HG02884 (cell line): ENCODE results near the gene DLGAP4.

Source experiments
- ATAC-seq: cut with Tn5 transposase; IDR thresholded peaks from one replicate; pipeline ENCODE4 v1.9.1; 2021; ENCODE audit warnings: mild to moderate bottlenecking, moderate library complexity; ENCODE audit not compliant: unreplicated experiment

DLGAP4 gene

DNA sequence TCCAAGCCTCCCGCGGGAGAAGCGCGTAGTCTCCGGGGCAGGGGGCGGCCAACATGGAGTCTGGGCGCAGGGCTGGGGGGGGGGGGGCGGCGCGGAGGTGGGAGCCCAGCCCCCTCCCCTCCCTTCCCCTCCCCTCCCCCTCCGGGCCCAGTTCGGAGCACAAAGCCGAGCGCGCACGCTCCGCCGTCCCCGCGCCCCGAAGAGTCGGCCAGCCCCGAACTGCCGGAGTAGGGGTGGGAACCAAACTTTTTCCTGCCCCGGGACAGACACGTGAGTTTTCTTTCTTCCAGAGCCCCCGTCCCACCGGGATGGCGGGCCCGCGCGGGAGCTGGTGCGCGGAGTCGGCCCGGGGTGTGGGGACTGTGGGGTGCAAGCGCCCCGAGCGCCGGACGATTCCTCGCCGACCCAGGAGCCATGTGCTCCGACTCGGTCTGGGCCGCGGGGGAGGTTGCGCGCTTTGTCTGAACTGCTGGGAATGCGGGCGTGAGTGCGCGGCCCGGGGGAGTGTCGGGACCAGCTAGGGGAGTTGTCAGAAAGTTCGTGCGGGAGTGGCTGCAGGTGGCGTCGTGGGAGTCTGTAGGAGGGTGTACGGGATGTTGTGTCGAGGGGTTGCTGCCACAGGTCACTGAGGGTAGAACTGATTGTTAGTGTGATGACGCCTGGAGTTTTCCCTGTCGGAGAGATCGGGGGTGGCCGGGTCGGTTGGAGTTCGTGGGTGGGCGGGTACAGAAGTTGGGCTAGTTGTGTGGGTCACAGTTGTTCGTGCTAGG, 268.4 kb downstream of the DLGAP4 start:
- ATAC-seq, result no peak

DNA sequence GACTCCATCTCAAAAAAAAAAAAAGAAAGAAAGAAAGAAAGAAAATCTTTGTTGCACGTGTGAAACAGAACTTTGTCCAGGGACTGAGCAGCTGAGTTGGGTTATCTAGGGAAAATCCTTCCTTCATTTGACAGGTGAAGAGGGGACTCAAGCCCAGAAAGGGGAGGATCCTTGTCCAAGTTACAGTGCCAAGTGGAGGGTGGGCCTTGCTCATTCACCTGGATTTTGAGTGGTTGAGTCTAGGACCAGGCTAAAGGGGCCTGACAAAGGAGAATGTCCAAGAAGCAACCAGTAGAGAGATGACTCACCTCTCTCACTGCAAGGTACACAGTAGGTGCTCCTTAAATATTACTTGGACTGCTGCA, 269.9 kb downstream of the DLGAP4 start:
- no peak for ATAC-seq
